DOHH2 (cell line): ENCODE data around the gene PML.
"Not testable (repeated sequence)": the region's sequence is repeated elsewhere in the genome, so short reads cannot be mapped to it uniquely, and the experiment has no call there.

Source experiments
- CTCF ChIP-seq: fragments of 200-600 bp; sonication (generic); IDR thresholded peaks from one replicate; pipeline ENCODE4 v1.5.1; 2014; ENCODE audit warnings: antibody characterized with exemption, mild to moderate bottlenecking, low read depth, low read length; ENCODE audit not compliant: poor library complexity, severe bottlenecking
- EZH2phosphoT487 ChIP-seq: fragments of 200-600 bp; sonication (generic); IDR thresholded peaks from 2 replicates; pipeline ENCODE4 v1.6.1; 2017; ENCODE audit warnings: borderline replicate concordance, mild to moderate bottlenecking, antibody characterized with exemption, low read length, moderate library complexity, mixed read lengths

DNA sequence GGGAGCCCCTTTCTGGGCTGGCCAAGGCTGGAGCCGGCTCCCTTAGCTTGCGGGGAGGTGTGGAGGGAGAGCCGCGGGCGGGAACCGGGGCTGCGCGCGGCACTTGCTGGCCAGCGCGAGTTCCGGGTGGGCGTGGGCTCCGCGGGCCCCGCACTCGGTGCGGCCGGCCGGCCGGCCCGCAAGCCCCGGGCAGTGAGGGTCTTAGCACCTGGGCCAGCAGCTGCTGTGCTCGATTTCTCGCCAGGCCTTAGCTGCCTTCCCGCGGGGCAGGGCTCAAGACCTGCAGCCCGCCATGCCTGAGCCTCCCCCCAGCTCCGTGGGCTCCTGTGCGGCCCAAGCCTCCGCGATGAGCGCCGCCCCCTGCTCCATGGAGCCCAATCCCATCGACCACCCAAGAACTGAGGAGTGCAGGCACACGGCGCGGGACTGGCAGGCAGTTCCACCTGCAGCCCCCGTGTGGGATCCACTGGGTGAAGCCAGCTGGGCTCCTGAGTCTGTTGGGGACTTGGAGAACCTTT, 20.8 kb upstream of the PML start:
- not testable (repeated sequence) for TF ChIP-seq CTCF, EZH2phosphoT487
